ENCODE measurements around the gene GSE1.
A peak's percentile ranks its signal among the peaks of the same experiment; 100 is the strongest.

The GSE1 gene

DNA sequence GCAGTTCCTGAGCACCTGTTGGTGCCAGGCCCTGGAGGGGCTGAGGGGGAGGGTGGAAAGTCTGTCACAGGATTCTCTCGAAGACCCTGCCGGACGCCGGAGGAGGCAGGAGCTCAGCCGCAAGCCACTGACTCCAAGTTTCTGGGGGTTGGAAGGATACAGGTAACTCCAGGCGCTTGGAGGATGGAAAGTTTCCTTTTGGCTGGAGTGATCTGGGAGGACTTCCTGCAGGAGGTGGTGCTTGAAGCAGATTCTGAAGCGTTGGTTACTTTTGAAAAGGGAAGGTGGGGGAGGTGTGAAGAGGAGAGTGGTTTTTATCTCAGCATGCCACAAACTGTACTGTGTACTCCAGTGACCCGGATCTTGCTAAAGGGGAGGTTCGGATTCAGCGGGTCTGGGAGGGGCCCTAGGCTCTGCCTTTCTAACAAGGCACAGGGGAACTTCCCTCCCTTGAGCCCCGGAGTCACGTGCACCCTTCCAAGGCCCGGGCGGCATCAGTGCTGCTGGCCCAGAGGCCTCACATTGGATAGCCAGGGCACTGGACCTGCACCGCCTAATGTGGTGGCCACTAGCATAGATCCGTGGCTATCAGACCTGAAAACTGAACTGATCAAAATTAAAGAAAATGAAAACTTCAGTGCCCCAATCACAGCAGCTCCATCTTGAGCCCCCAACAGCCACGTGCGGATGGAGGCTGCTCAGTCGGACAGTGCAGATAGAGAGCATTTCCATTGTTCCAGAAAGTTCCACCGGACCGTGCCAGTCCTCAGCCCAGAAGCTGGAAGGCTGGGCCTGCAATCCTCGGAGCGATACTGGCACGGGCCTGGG lies 42.2 kb upstream of the GSE1 start:
- TF ChIP-seq, protein P1, sequence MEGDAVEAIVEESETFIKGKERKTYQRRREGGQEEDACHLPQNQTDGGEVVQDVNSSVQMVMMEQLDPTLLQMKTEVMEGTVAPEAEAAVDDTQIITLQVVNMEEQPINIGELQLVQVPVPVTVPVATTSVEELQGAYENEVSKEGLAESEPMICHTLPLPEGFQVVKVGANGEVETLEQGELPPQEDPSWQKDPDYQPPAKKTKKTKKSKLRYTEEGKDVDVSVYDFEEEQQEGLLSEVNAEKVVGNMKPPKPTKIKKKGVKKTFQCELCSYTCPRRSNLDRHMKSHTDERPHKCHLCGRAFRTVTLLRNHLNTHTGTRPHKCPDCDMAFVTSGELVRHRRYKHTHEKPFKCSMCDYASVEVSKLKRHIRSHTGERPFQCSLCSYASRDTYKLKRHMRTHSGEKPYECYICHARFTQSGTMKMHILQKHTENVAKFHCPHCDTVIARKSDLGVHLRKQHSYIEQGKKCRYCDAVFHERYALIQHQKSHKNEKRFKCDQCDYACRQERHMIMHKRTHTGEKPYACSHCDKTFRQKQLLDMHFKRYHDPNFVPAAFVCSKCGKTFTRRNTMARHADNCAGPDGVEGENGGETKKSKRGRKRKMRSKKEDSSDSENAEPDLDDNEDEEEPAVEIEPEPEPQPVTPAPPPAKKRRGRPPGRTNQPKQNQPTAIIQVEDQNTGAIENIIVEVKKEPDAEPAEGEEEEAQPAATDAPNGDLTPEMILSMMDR (conservative IDR thresholded peaks at IDR 0.05) = no peak
- no peak for TF ChIP-seq ZFX (IDR thresholded peaks at IDR 0.05)
- peak overlapping the region; percentile 87 for H3K27ac ChIP-seq

DNA sequence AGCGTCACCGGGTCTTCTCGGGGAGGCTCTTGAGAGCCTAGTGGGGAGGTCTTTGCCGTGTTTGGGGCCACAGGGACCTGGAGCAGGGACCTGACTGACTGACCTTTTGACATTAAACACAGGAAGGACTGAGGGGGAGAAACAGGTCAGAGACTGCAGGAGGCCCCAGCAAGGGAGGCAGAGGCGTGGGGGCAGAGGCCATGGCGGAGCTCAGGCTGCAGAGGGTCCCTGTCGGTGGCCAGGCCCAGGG lies 41.6 kb upstream of the GSE1 start:
- peak overlapping the region; percentile 87 for H3K27ac ChIP-seq
- TF ChIP-seq ZFX (IDR thresholded peaks at IDR 0.05) = no peak
- TF ChIP-seq, protein P1 (conservative IDR thresholded peaks at IDR 0.05) = no peak

DNA sequence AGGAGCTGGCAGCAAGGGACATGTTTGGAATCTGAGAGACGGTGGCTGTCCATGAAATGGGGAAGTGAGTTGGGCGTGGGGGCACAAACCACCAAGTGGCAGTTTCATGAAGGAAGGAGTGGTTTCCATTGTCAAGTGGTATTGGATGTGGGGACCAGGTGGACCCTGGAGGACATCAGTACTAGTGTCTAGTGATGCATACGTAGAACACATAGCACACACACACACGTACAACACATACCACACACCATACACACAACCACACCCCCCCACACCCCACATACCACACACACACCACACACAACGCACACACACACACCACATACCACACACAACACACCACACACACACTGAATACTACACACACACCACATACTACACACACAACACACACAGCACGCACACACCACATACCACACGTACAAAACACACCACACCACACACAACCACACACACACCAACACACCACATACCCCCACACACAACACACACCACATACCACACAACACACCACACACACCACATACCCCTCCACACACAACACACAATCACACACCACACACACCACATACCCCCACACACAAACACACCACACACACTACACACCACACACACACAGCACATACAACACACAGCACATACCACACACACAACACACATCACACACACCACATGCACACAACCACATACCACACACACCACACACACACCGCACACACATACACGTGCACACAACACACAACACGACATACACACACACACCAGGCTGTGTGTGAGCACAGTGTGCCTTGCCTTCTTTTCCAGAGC lies 41.1 kb upstream of the GSE1 start:
- H3K27ac ChIP-seq = peak overlapping the region; percentile 87
- TF ChIP-seq, protein P1 (conservative IDR thresholded peaks at IDR 0.05) = no peak
- no peak for TF ChIP-seq ZFX (IDR thresholded peaks at IDR 0.05)

DNA sequence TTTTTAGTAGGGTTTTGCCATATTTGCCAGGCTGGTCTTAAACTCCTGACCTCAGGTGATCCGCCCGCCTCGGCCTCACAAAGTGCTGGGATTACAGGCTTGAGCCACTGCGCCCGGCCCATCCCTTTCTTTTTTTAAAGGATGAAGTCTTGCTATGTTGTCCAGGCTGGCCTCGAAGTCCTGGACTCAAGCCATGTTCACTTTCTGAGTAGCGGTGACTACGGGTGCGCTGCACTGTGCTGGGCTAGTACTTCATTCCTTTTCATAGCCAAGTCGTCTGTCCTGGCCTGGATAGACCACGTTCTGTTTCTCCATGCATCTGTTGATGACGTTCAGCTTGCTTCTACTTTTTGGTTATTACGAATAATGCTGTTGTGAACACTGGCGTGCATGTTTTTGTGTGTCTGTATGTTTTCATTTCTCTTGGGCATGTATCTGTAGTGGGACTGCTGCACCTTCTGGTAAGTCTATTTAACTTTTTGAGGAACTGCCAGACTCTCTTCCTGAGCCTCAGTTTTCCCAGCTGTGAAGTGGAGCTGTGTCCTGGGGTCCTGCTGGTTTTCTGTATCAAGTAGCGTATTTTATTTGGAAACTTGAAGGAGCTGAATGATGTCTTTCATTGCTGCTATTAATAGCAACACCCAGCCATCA lies 40.0 kb upstream of the GSE1 start:
- no peak for TF ChIP-seq ZFX (IDR thresholded peaks at IDR 0.05)
- TF ChIP-seq, protein P1 (conservative IDR thresholded peaks at IDR 0.05) = no peak
- peak overlapping the region; percentile 87 for H3K27ac ChIP-seq

DNA sequence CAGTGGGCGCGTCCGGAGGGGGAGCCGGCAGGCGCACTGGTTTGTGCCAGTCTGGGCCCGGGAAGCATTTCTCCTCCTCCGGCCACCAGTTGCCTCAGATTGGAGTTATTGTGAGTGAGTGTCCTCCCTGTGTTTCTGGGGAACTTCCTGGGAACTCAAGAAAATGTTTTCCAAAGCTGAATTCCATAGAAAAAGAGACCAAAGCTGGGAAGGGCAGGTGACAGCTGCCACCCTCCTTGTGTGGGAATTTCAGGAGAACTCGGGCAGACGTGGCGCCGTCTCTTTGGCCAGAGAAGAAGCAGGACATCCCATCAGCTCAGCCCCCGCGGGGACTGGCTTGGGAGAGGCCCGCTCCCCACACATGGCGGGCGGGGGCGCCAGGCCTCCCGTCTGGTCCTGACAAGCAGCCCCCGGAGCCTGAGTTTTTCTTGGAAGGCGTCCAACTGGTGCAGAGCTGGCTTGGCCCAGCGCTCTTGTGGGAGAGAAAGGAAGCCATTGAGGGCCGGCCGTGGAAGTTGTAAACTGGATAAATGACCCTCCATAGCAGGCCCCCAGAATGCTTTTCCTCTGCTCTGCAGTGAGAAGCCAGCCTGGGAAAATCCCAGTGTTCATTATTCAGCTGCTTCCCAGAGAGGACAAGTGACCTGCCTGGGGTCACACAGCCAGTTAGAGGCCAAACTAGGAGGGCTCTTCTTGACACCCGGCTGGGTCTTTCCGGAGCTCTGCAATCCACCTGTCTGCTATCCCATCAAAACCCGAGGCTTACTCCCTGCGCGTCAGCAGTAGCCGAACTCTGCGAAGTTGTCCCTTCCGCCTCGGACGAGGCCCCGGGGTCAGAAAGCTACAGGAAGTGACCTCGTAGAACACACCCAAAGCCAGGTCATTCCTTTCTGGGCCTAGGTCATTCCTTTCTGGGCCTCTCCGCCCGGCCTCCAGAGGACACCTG lies 39.2 kb upstream of the GSE1 start:
- peak overlapping the region; percentile 87 for H3K27ac ChIP-seq
- no peak for TF ChIP-seq ZFX (IDR thresholded peaks at IDR 0.05)
- TF ChIP-seq, protein P1 (conservative IDR thresholded peaks at IDR 0.05) = no peak

DNA sequence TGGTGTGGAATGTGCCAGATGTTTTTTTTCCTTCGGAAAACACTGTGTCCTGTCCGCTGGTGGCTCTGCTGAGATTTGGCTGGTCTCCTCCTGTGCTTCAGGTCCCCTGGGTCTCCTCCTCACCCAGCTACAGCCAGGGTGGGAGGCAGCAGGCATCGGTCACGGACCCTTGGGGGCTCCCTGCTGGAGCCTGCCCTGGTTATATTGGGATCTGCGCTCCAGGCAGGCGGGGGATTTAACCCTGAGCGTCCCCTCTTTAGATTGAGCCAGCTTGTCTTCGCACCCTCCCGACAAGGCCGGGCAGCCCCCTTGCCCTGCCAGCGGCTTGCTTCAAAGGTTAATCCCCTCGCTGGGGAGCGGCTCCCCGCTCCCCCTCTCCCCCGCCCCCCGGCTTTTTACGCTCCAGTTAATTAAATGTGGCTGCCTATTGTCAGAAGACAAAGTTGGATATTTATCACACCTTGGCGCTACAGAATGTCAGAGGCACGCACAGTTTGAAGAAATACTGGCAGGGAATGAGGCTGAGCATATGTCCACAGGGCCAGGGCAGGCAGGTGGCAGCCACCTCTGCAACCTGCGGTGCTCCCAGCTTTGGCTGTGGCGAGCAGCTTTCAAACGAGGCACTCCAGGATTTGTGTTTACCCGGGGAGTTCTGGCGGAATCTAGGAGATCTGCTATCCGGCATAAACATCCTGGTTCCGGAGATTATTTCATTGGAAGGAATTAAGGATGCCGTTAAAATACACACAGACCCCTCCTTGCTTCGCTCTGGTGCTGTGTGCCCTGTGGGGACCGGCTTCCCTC lies 38.2 kb upstream of the GSE1 start:
- TF ChIP-seq ZFX (IDR thresholded peaks at IDR 0.05) = no peak
- TF ChIP-seq, protein P1 (conservative IDR thresholded peaks at IDR 0.05) = no peak
- peak overlapping the region; percentile 87 for H3K27ac ChIP-seq

Data from C4-2B (cell line).